A673 (cell line): ENCODE data around the gene EGFL8. TPM values are rescaled to one million over a fixed set of nuclear protein-coding genes. Genes with fewer than 3 reads are reported as not detected.

Source experiments
- BruUV-seq: library from RNA; stranded (reverse); fragments of 400-500 nt; replicated peaks from 2 replicates; lab custom pipeline; 2021; lab: Mats Ljungman, UMichigan
- CTCF ChIA-PET: fragments of 300-600 bp; sonication (Branson Sonifier 250); formaldehyde crosslinking; loops from one replicate; lab custom pipeline; 2022; ENCODE audit warnings: antibody characterized with exemption; lab: Charles Lee
- POLR2A ChIA-PET: fragments of 300-600 bp; sonication (Branson Sonifier 250); formaldehyde crosslinking; loops from one replicate; lab custom pipeline; 2022; ENCODE audit warnings: antibody characterized with exemption; ENCODE audit not compliant: low non-redundant PET; lab: Charles Lee
- DNase-seq: peaks from one replicate; pipeline ENCODE4 v3.0.0-alpha.2; 2015; ENCODE audit warnings: low spot score
- H3K27ac ChIP-seq: fragments of 200-600 bp; sonication (generic); 2 replicates; pipeline ENCODE4 v1.5.1; 2016; ENCODE audit warnings: mixed run types, low read depth, mild to moderate bottlenecking, mixed read lengths, antibody characterized with exemption, low read length; ENCODE audit not compliant: poor library complexity, severe bottlenecking
- H3K27me3 ChIP-seq: fragments of 200-600 bp; sonication (generic); replicated peaks from 2 replicates; pipeline ENCODE4 v1.6.1; 2017; ENCODE audit warnings: mixed run types, low read depth, mild to moderate bottlenecking, mixed read lengths, antibody characterized with exemption, low read length; ENCODE audit not compliant: insufficient read depth, poor library complexity
- H3K36me3 ChIP-seq: fragments of 200-600 bp; sonication (generic); 2 replicates; pipeline ENCODE4 v1.6.1; 2016; ENCODE audit warnings: mixed run types, mild to moderate bottlenecking, mixed read lengths, antibody characterized with exemption, low read length; ENCODE audit not compliant: insufficient read depth, poor library complexity, severe bottlenecking
- H3K4me1 ChIP-seq: fragments of 200-600 bp; sonication (generic); 2 replicates; pipeline ENCODE4 v1.6.1; 2017; ENCODE audit warnings: mixed run types, mild to moderate bottlenecking, mixed read lengths, antibody characterized with exemption, low read length; ENCODE audit not compliant: insufficient read depth, poor library complexity, severe bottlenecking
- H3K4me3 ChIP-seq: fragments of 200-600 bp; sonication (generic); 2 replicates; pipeline ENCODE4 v1.5.1; 2016; ENCODE audit warnings: low read depth, mixed run types, mild to moderate bottlenecking, mixed read lengths, low read length; ENCODE audit not compliant: poor library complexity, severe bottlenecking
- H3K9me3 ChIP-seq: fragments of 200-600 bp; sonication (generic); 2 replicates; pipeline ENCODE4 v1.6.1; 2016; ENCODE audit warnings: mixed run types, low read depth, mild to moderate bottlenecking, mixed read lengths, antibody characterized with exemption, low read length; ENCODE audit not compliant: poor library complexity, severe bottlenecking
- CTCF ChIP-seq: fragments of 300-800, 200-600 bp; sonication (generic); conservative IDR thresholded peaks from 2 replicates; pipeline ENCODE4 v1.5.1; 2017; ENCODE audit warnings: low read depth, mild to moderate bottlenecking, antibody characterized with exemption, low read length, moderate library complexity, mixed read lengths
- EZH2 ChIP-seq: fragments of 200-600 bp; sonication (generic); IDR thresholded peaks from 2 replicates; pipeline ENCODE4 v1.6.1; 2017; ENCODE audit warnings: borderline replicate concordance, low read depth, mild to moderate bottlenecking, mixed read lengths, antibody characterized with exemption, low read length; ENCODE audit not compliant: poor library complexity, severe bottlenecking
- intact Hi-C: fragments of 100-400 bp; cut with micrococcal nuclease; formaldehyde crosslinking; loops from one replicate; pipeline ENCODE4 v1.10.0; 2022; ENCODE audit not compliant: unreplicated experiment
- total RNA-seq: library from RNA; stranded (reverse); gene quantifications from 2 replicates; pipeline ENCODE4 v1.2.3, GENCODE V29; 2021

EGFL8 gene
- total RNA-seq, 1 experiment from 2014 or later: 32.4 TPM

- no TSS peak for BruUV-seq
- TF ChIP-seq CTCF (no peak), EZH2 (no peak)
- ChIA-PET POLR2A (no interaction called here), CTCF (interaction anchor here (0.6 kb wide), 1 partner anchor 370 kb away, joined by 3 read pairs; no protein-coding TSS in a partner anchor)
- Histone ChIP-seq H3K36me3 (peaks cover 21% of the 10 kb centered on the region), H3K4me1 (peaks cover 22% of the 10 kb centered on the region), H3K4me3 (peak overlapping the region; percentile 97), H3K27ac (peak overlapping the region; percentile 97), H3K27me3 (no peaks in the 10 kb centered on the region), H3K9me3 (no peaks in the 10 kb centered on the region)
- DNase-seq: no peak
- intact Hi-C loops: no loop called here
These were observed 10.0 kb downstream of the EGFL8 start for GRCh38 chr6:32174416-32174815.

- Histone ChIP-seq H3K27ac (peak overlapping the region; percentile 97), H3K27me3 (no peaks in the 10 kb centered on the region), H3K9me3 (no peaks in the 10 kb centered on the region), H3K4me3 (peak overlapping the region; percentile 97), H3K4me1 (peaks cover 25% of the 10 kb centered on the region), H3K36me3 (peaks cover 12% of the 10 kb centered on the region)
- intact Hi-C loops: no loop called here
- DNase-seq: no peak
- CTCF ChIA-PET: no interaction called here
- BruUV-seq: TSS peak; percentile 48
- POLR2A ChIA-PET: no interaction called here
- TF ChIP-seq CTCF: no peak
These were observed 10.9 kb downstream of the EGFL8 start for GRCh38 chr6:32175322-32175710.

GRCh38 chr6:32175711-32176475 lies 11.5 kb downstream of the EGFL8 start, which contains the start of gene AGPAT1:
TSS of gene AGPAT1 (minus strand) at chr6:32176084. CDS start at chr6:32171496, 4,588 bp downstream.
- POLR2A ChIA-PET: no interaction called here
- Histone ChIP-seq H3K27ac (peak within 1 kb of the TSS; percentile 97), H3K36me3 (peaks cover 7% of the 10 kb centered on the region), H3K4me1 (peaks cover 25% of the 10 kb centered on the region), H3K27me3 (no peaks in the 10 kb centered on the region), H3K4me3 (peak within 1 kb of the TSS; percentile 97), H3K9me3 (no peaks in the 10 kb centered on the region)
- no TSS peak for BruUV-seq
- intact Hi-C loops: no loop called here
- DNase-seq: peak; percentile 97
- TF ChIP-seq CTCF (no peak), EZH2 (no peak)
- CTCF ChIA-PET: no interaction called here
